Measurements from ENCODE around the gene CMTM1. TPM values are rescaled to one million over a fixed set of nuclear protein-coding genes. Genes with fewer than 3 reads are reported as not detected.

The CMTM1 gene
- total RNA-seq, 2 donors from 2014 or later = 1.6 TPM; not detected in 1

- Histone ChIP-seq H3K27me3 (no peaks in the 10 kb centered on the region), H3K4me3 (no peak overlapping the region), H3K36me3 (peaks cover 50% of the 10 kb centered on the region), H3K9me3 (no peaks in the 10 kb centered on the region), H3K27ac (no peak overlapping the region), H3K4me1 (peaks cover 3 to 13% of the 10 kb centered on the region in 2 donors)
- no peak for DNase-seq (ENCODE audit: low spot score)
- TF ChIP-seq, protein P1, sequence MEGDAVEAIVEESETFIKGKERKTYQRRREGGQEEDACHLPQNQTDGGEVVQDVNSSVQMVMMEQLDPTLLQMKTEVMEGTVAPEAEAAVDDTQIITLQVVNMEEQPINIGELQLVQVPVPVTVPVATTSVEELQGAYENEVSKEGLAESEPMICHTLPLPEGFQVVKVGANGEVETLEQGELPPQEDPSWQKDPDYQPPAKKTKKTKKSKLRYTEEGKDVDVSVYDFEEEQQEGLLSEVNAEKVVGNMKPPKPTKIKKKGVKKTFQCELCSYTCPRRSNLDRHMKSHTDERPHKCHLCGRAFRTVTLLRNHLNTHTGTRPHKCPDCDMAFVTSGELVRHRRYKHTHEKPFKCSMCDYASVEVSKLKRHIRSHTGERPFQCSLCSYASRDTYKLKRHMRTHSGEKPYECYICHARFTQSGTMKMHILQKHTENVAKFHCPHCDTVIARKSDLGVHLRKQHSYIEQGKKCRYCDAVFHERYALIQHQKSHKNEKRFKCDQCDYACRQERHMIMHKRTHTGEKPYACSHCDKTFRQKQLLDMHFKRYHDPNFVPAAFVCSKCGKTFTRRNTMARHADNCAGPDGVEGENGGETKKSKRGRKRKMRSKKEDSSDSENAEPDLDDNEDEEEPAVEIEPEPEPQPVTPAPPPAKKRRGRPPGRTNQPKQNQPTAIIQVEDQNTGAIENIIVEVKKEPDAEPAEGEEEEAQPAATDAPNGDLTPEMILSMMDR (IDR thresholded peaks at IDR 0.05) = no peak
Observed at GRCh38 chr16:66612422-66612821, 46.2 kb downstream of the CMTM1 start.

DNA sequence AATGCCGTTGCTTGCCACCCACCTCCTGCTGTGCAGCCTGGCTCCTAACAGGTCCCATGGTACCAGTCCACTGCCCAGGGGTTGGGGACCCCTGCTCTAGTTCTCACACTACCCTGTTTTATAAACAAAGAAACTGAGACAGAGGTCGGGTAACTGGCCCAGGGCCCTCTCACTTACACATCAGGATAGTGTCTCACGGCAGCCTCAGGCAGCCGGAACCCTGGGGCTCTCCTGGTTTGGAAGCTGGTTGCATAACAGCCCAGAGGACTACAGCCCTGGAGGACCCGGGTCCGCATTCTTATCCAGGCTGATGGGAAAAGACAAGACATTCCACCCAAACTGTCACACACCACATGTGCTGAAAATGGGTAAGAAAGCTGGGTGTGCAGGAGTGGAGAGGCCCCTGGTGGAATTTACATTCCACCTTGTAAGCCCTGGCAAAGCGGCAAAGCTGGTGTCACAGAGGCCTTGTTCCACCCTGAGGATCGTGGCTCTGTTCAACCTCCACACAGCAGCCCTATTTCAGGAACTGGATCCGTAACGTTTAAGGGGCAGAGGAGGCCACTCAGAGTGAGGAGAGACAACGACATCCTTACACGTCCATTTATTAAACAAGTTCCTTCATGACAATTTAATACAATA, 48.0 kb downstream of the CMTM1 start:
- Histone ChIP-seq H3K36me3 (peaks cover 45% of the 10 kb centered on the region), H3K4me1 (no peaks in the 10 kb centered on the region), H3K4me3 (no peak overlapping the region), H3K27ac (no peak overlapping the region), H3K9me3 (no peaks in the 10 kb centered on the region), H3K27me3 (no peaks in the 10 kb centered on the region)
- TF ChIP-seq, protein P1 (IDR thresholded peaks at IDR 0.05) = no peak
- no peak for DNase-seq (ENCODE audit: low spot score)

DNA sequence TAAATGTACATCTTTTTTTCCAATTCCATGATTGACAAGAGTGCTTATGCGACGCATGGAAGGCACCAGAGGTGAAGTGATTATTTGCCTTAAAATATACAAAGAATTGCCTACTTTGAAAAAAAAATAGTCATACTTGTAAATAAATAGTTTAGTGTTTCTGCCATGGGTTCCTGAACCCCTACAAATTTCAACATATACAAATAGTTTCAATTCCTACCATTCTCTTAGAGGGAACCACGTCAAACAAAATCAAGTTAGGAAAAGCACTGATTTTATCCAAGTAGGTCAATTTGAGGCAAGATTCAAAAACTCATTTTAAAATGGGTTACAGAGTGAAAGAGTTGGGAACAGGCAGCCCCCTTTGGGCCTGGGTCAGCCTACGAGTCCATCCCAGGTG, 49.9 kb downstream of the CMTM1 start:
- peaks cover 28% of the 10 kb centered on the region for H3K36me3 ChIP-seq
- no peak overlapping the region for H3K27ac ChIP-seq
- no peaks in the 10 kb centered on the region for H3K27me3 ChIP-seq
- TF ChIP-seq, protein P1 (IDR thresholded peaks at IDR 0.05) = no peak
- no peak for DNase-seq (ENCODE audit: low spot score)
- peaks cover 0 to 5% of the 10 kb centered on the region in 2 donors for H3K4me1 ChIP-seq
- H3K9me3 ChIP-seq = no peaks in the 10 kb centered on the region
- H3K4me3 ChIP-seq = no peak overlapping the region

DNA sequence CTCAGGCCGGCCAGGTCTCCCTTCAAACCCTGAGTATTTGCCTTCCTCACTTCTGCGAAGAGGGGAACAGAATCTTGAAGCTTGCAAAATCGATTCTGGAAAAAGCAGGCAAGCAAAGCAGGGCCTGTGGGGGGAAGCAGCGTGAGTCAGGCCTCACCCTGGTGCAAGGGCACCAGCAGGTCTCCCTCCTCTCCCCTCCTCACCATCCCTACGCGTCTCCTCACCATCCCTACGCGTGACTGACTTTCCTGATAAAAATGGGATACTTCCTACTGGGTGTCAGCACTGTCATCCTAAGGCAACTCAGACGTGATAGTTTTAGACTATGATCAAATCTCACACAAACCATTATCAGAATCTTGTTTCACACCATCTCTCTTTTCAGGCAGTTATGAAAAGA, 50.4 kb downstream of the CMTM1 start:
- Histone ChIP-seq H3K27ac (no peak overlapping the region), H3K27me3 (no peaks in the 10 kb centered on the region), H3K36me3 (peaks cover 24% of the 10 kb centered on the region), H3K9me3 (no peaks in the 10 kb centered on the region), H3K4me1 (peaks cover 0 to 5% of the 10 kb centered on the region in 2 donors), H3K4me3 (no peak overlapping the region)
- DNase-seq (ENCODE audit: low spot score) = no peak
- TF ChIP-seq, protein P1 (IDR thresholded peaks at IDR 0.05) = no peak

DNA sequence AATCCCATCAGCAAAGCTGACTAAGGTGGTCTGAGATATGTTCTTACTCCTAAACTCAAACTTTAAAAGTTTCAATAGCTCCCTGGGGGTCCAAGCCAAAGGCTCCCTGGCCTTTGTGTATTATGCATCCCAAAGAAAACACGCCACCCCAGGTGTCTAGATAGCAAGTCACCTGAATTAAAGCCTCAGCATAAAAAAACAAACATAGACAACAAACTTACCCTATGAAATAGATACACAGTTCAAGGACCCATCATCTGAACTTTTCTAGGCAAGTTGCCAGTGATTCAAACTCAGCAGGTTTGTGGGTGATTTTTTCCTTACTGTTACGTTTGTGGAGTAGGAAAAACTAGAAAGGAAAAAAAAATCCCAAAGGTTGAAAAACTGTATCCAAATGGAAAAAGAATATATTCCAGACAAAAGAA, 50.8 kb downstream of the CMTM1 start:
- no peak for DNase-seq (ENCODE audit: low spot score)
- TF ChIP-seq, protein P1 (IDR thresholded peaks at IDR 0.05) = no peak
- peaks cover 19% of the 10 kb centered on the region for H3K36me3 ChIP-seq
- H3K4me1 ChIP-seq = peaks cover 0 to 5% of the 10 kb centered on the region in 2 donors
- no peaks in the 10 kb centered on the region for H3K27me3 ChIP-seq
- no peak overlapping the region for H3K27ac ChIP-seq
- no peaks in the 10 kb centered on the region for H3K9me3 ChIP-seq
- H3K4me3 ChIP-seq = no peak overlapping the region

DNA sequence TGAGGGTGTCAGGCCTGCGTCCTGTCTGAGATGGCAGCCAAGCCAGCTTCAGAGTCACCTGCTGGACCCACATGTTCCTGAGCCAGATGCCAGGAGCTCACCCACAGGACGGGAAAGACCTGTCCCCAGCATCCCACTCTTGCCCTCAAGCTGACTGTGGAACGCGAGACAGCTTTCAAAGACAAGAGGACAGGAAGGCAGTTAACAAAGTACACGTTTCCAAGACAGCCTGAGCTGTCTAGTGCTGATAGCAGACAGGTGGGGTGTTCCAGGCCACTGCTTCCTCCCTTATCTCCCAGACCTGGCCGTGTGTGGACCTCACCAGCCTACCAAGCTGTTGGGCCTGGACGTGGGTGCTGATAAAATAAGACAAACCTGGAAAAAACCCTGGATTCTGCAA, 51.5 kb downstream of the CMTM1 start:
- H3K9me3 ChIP-seq = no peaks in the 10 kb centered on the region
- no peak overlapping the region for H3K27ac ChIP-seq
- peaks cover 12% of the 10 kb centered on the region for H3K36me3 ChIP-seq
- TF ChIP-seq, protein P1 (IDR thresholded peaks at IDR 0.05) = no peak
- no peak overlapping the region for H3K4me3 ChIP-seq
- DNase-seq (ENCODE audit: low spot score) = no peak
- H3K27me3 ChIP-seq = no peaks in the 10 kb centered on the region
- H3K4me1 ChIP-seq = peaks cover 0 to 5% of the 10 kb centered on the region in 2 donors

Data from right atrium auricular region (tissue), 2 donors.